PFSK-1 (cell line): ENCODE data around the gene ETHE1.

Experiments
- FOXP2 ChIP-seq: optimal IDR thresholded peaks from 2 replicates; pipeline ENCODE3; 2011; ENCODE audit warnings: borderline replicate concordance, control low read depth, inconsistent platforms; ENCODE audit not compliant: insufficient read depth; ENCODE audit errors: extremely low read length, extremely low read depth
- POLR2AphosphoS5 ChIP-seq: IDR thresholded peaks from 2 replicates; pipeline ENCODE4 v1.6.1; 2012; ENCODE audit warnings: low read depth, mild to moderate bottlenecking, control low read depth, low read length, moderate library complexity
- REST ChIP-seq, 2 experiments: IDR thresholded peaks; 2 replicates each; pipeline versions ENCODE4 v1.6.1 to v1.8.0; 2011 to 2012; ENCODE audit warnings: low read depth in 2 of 2, low read length in 2 of 2, control low read depth in 1 of 2, inconsistent platforms in 1 of 2, mild to moderate bottlenecking in 1 of 2, moderate library complexity in 1 of 2; ENCODE audit not compliant: insufficient read depth in 1 of 2
- SIN3A ChIP-seq: IDR thresholded peaks from 2 replicates; pipeline ENCODE4 v1.6.1; 2012; ENCODE audit warnings: mild to moderate bottlenecking, low read length, moderate library complexity, borderline replicate concordance; ENCODE audit not compliant: insufficient read depth
- TAF1 ChIP-seq: IDR thresholded peaks from 2 replicates; pipeline ENCODE4 v1.6.1; 2012; ENCODE audit warnings: low read length, control low read depth, borderline replicate concordance; ENCODE audit not compliant: insufficient read depth

- TF ChIP-seq REST (IDR thresholded peaks at IDR 0.05; ENCODE audit: insufficient read depth in 1 of 2, low read depth in 2 of 2, low read length in 2 of 2) (no peak), SIN3A (no peak), TAF1 (no peak), POLR2AphosphoS5 (no peak), FOXP2 (no peak)
These were observed 52.5 kb downstream of the ETHE1 start for GRCh38 chr19:43474487-43474886.
